RPMI7951 (cell line): ENCODE measurements around the gene QRSL1. TPM values are rescaled to one million over a fixed set of nuclear protein-coding genes. Genes with fewer than 3 reads are reported as not detected.

ENCODE experiments used
- total RNA-seq: library from RNA; depleted of rRNA; stranded (reverse); fragments of >200 nt; shearing (Covaris generic); gene quantifications from 2 replicates; pipeline ENCODE4 v1.2.3, GENCODE V29; 2014; rRNA removed

QRSL1 gene
- total RNA-seq, 1 experiment from 2014 or later: 13.9 TPM

Other genes starting within 250 kb of the QRSL1 start
- 14.6 and 15.7 TPM in 2 replicates for gene RTN4IP1, start 80 bp upstream of the QRSL1 start, total RNA-seq